Activated CD4-positive, alpha-beta T cell treated with anti-CD3 and anti-CD28 coated beads, Interleukin-2, amount 10 ng/mL, durations not matched to agents 24 days and 14 days (primary cell): Measurements from ENCODE around the gene CETN1. TPM values are rescaled to one million over a fixed set of nuclear protein-coding genes. Genes with fewer than 3 reads are reported as not detected.

Experiments
- DNase-seq: peaks from one replicate; pipeline ENCODE4 v3.0.0; 2022
- H3K27ac Mint-ChIP-seq: one replicate; pipeline ENCODE4 v1.8.0; 2022; ENCODE audit warnings: mild to moderate bottlenecking, mixed read lengths
- H3K27me3 Mint-ChIP-seq: one replicate; pipeline ENCODE4 v1.8.0; 2022; ENCODE audit warnings: mixed read lengths
- H3K36me3 Mint-ChIP-seq: one replicate; pipeline ENCODE4 v1.8.0; 2022; ENCODE audit warnings: low read depth, mild to moderate bottlenecking, mixed read lengths
- H3K4me1 Mint-ChIP-seq: one replicate; pipeline ENCODE4 v1.8.0; 2021; ENCODE audit warnings: mixed read lengths
- H3K4me3 Mint-ChIP-seq: one replicate; pipeline ENCODE4 v1.8.0; 2022; ENCODE audit warnings: mild to moderate bottlenecking, moderate library complexity, mixed read lengths
- H3K9me3 Mint-ChIP-seq: one replicate; pipeline ENCODE4 v1.8.0; 2021; ENCODE audit warnings: mixed read lengths
- intact Hi-C: fragments of 100-400 bp; cut with micrococcal nuclease; formaldehyde crosslinking; loops from one replicate; pipeline ENCODE4 v1.15.1; 2023
- total RNA-seq: library from RNA; stranded (reverse); gene quantifications from 2 replicates; pipeline ENCODE4 v1.2.3, GENCODE V29; 2022

The CETN1 gene
- total RNA-seq, 1 donor from 2014 or later: not detected

GRCh38 chr18:570697-571096 is 9.5 kb upstream of the CETN1 start:
- Mint-ChIP-seq H3K4me3 (no peak overlapping the region), H3K9me3 (no peaks in the 10 kb centered on the region), H3K27ac (no peak overlapping the region), H3K36me3 (no peaks in the 10 kb centered on the region), H3K4me1 (no peaks in the 10 kb centered on the region), H3K27me3 (peaks cover 9% of the 10 kb centered on the region)
- intact Hi-C loops: no loop called here
- no peak for DNase-seq

- no peaks in the 10 kb centered on the region for H3K4me1 Mint-ChIP-seq
- no peaks in the 10 kb centered on the region for H3K9me3 Mint-ChIP-seq
- no peak for DNase-seq
- H3K27ac Mint-ChIP-seq: no peak overlapping the region
- no peaks in the 10 kb centered on the region for H3K36me3 Mint-ChIP-seq
- H3K4me3 Mint-ChIP-seq: no peak overlapping the region
- H3K27me3 Mint-ChIP-seq: peaks cover 5% of the 10 kb centered on the region
- intact Hi-C loops: no loop called here
Observed at GRCh38 chr18:572091-572830, 7.9 kb upstream of the CETN1 start.

GRCh38 chr18:572831-573289 is 7.3 kb upstream of the CETN1 start:
- no peak overlapping the region for H3K4me3 Mint-ChIP-seq
- H3K27me3 Mint-ChIP-seq: peaks cover 3% of the 10 kb centered on the region
- H3K4me1 Mint-ChIP-seq: no peaks in the 10 kb centered on the region
- no peaks in the 10 kb centered on the region for H3K36me3 Mint-ChIP-seq
- DNase-seq: no peak
- intact Hi-C loops: no loop called here
- no peak overlapping the region for H3K27ac Mint-ChIP-seq
- no peaks in the 10 kb centered on the region for H3K9me3 Mint-ChIP-seq

- intact Hi-C loops: no loop called here
- H3K4me1 Mint-ChIP-seq: no peaks in the 10 kb centered on the region
- no peak for DNase-seq
- H3K4me3 Mint-ChIP-seq: no peak overlapping the region
- H3K36me3 Mint-ChIP-seq: no peaks in the 10 kb centered on the region
- no peaks in the 10 kb centered on the region for H3K9me3 Mint-ChIP-seq
- peaks cover 3% of the 10 kb centered on the region for H3K27me3 Mint-ChIP-seq
- no peak overlapping the region for H3K27ac Mint-ChIP-seq
Observed at GRCh38 chr18:573385-573784, 6.8 kb upstream of the CETN1 start.

- Mint-ChIP-seq H3K9me3 (no peaks in the 10 kb centered on the region), H3K4me3 (no peak overlapping the region), H3K27ac (no peak overlapping the region), H3K27me3 (peaks cover 3% of the 10 kb centered on the region), H3K4me1 (no peaks in the 10 kb centered on the region), H3K36me3 (no peaks in the 10 kb centered on the region)
- intact Hi-C loops: no loop called here
- DNase-seq: no peak
Observed at GRCh38 chr18:574149-574860, 5.9 kb upstream of the CETN1 start.

GRCh38 chr18:574865-575645 is 5.1 kb upstream of the CETN1 start:
- H3K36me3 Mint-ChIP-seq: no peaks in the 10 kb centered on the region
- intact Hi-C loops: no loop called here
- H3K27ac Mint-ChIP-seq: no peak overlapping the region

GRCh38 chr18:576924-577323 is 3.3 kb upstream of the CETN1 start:
- H3K27ac Mint-ChIP-seq: no peak overlapping the region
- H3K4me1 Mint-ChIP-seq: no peaks in the 10 kb centered on the region
- no peak overlapping the region for H3K4me3 Mint-ChIP-seq
- no peak for DNase-seq
- peaks cover 3% of the 10 kb centered on the region for H3K27me3 Mint-ChIP-seq
- intact Hi-C loops: no loop called here
- no peaks in the 10 kb centered on the region for H3K9me3 Mint-ChIP-seq
- H3K36me3 Mint-ChIP-seq: no peaks in the 10 kb centered on the region

More at GRCh38 chr18:574865-575645, 5.1 kb upstream of the CETN1 start:
- Mint-ChIP-seq H3K27me3 (peaks cover 3% of the 10 kb centered on the region), H3K4me3 (no peak overlapping the region), H3K9me3 (no peaks in the 10 kb centered on the region), H3K4me1 (no peaks in the 10 kb centered on the region)
- no peak for DNase-seq

GRCh38 chr18:577643-578375 is 2.4 kb upstream of the CETN1 start:
- Mint-ChIP-seq H3K27ac (no peak overlapping the region), H3K4me3 (no peak overlapping the region), H3K36me3 (no peaks in the 10 kb centered on the region), H3K9me3 (no peaks in the 10 kb centered on the region), H3K4me1 (no peaks in the 10 kb centered on the region), H3K27me3 (peaks cover 3% of the 10 kb centered on the region)
- no peak for DNase-seq
- intact Hi-C loops: no loop called here

- no peak for DNase-seq
- Mint-ChIP-seq H3K9me3 (no peaks in the 10 kb centered on the region), H3K4me1 (no peaks in the 10 kb centered on the region), H3K4me3 (no peak overlapping the region), H3K27ac (no peak overlapping the region), H3K27me3 (peaks cover 3% of the 10 kb centered on the region), H3K36me3 (no peaks in the 10 kb centered on the region)
- intact Hi-C loops: no loop called here
Observed at GRCh38 chr18:579238-579637, 942 bp upstream of the CETN1 start.

GRCh38 chr18:581096-581495 is 916 bp downstream of the CETN1 start:
- no peak for DNase-seq
- no peaks in the 10 kb centered on the region for H3K9me3 Mint-ChIP-seq
- no peaks in the 10 kb centered on the region for H3K36me3 Mint-ChIP-seq
- no peaks in the 10 kb centered on the region for H3K27me3 Mint-ChIP-seq
- no peak overlapping the region for H3K4me3 Mint-ChIP-seq
- intact Hi-C loops: no loop called here
- H3K4me1 Mint-ChIP-seq: no peaks in the 10 kb centered on the region
- H3K27ac Mint-ChIP-seq: no peak overlapping the region

GRCh38 chr18:582465-582864 is 2.3 kb downstream of the CETN1 start:
- Mint-ChIP-seq H3K27me3 (no peaks in the 10 kb centered on the region), H3K9me3 (no peaks in the 10 kb centered on the region), H3K4me3 (no peak overlapping the region), H3K4me1 (no peaks in the 10 kb centered on the region), H3K36me3 (no peaks in the 10 kb centered on the region), H3K27ac (no peak overlapping the region)
- no peak for DNase-seq
- intact Hi-C loops: no loop called here

GRCh38 chr18:595068-595467 is 14.9 kb downstream of the CETN1 start:
- DNase-seq: no peak
- Mint-ChIP-seq H3K27ac (no peak overlapping the region), H3K4me3 (no peak overlapping the region), H3K36me3 (no peaks in the 10 kb centered on the region), H3K27me3 (peaks cover 28% of the 10 kb centered on the region), H3K4me1 (peaks cover 8% of the 10 kb centered on the region), H3K9me3 (no peaks in the 10 kb centered on the region)
- intact Hi-C loops: no loop called here

GRCh38 chr18:595571-595970 is 15.4 kb downstream of the CETN1 start:
- intact Hi-C loops: no loop called here
- Mint-ChIP-seq H3K4me3 (no peak overlapping the region), H3K36me3 (no peaks in the 10 kb centered on the region), H3K9me3 (no peaks in the 10 kb centered on the region), H3K4me1 (peaks cover 8% of the 10 kb centered on the region), H3K27ac (no peak overlapping the region), H3K27me3 (peaks cover 31% of the 10 kb centered on the region)
- no peak for DNase-seq
